Ramos (cell line): Measurements from ENCODE around the gene LSP1.

Experiments
- in situ Hi-C: fragments of 300-500 bp; cut with MboI; formaldehyde crosslinking; loops from one replicate; pipeline ENCODE4 v1.14.3; 2022; ENCODE audit warnings: low sequenced_read_pairs; ENCODE audit not compliant: unreplicated experiment

Gene LSP1

GRCh38 chr11:1845095-1845429 lies 7.8 kb upstream of the LSP1 start:
- in situ Hi-C loops, result no loop called here

GRCh38 chr11:1845561-1846452 lies 7.1 kb upstream of the LSP1 start:
- in situ Hi-C loops, result no loop called here

GRCh38 chr11:1846453-1846932 lies 6.4 kb upstream of the LSP1 start:
- in situ Hi-C loops, result no loop called here

GRCh38 chr11:1847006-1847735 lies 5.7 kb upstream of the LSP1 start:
- in situ Hi-C loops, result no loop called here

- in situ Hi-C loops, result no loop called here
Measured at GRCh38 chr11:1847926-1848639, 4.8 kb upstream of the LSP1 start.

GRCh38 chr11:1848640-1849430 lies 4.0 kb upstream of the LSP1 start:
- in situ Hi-C loops, result no loop called here

GRCh38 chr11:1851468-1852180 lies 1.3 kb upstream of the LSP1 start:
- in situ Hi-C loops, result no loop called here

- in situ Hi-C loops, result no loop called here
Measured at GRCh38 chr11:1852271-1852876, 510 bp upstream of the LSP1 start.

- in situ Hi-C loops, result no loop called here
Measured at GRCh38 chr11:1853376-1854131, 670 bp downstream of the LSP1 start.

GRCh38 chr11:1854132-1854948 lies 1.5 kb downstream of the LSP1 start:
- in situ Hi-C loops, result no loop called here

GRCh38 chr11:1854949-1855885 lies 2.3 kb downstream of the LSP1 start:
- in situ Hi-C loops, result no loop called here

- in situ Hi-C loops, result no loop called here
Measured at GRCh38 chr11:1855886-1856265, 3.0 kb downstream of the LSP1 start.

- in situ Hi-C loops, result no loop called here
Measured at GRCh38 chr11:1856306-1857005, 3.6 kb downstream of the LSP1 start.

- in situ Hi-C loops, result no loop called here
Measured at GRCh38 chr11:1857064-1857463, 4.2 kb downstream of the LSP1 start.

- in situ Hi-C loops, result no loop called here
Measured at GRCh38 chr11:1858154-1858553, 5.3 kb downstream of the LSP1 start.

- in situ Hi-C loops, result no loop called here
Measured at GRCh38 chr11:1858576-1858975, 5.7 kb downstream of the LSP1 start.
